Activated B cell treated with CpG ODN at 0.5 μM for 24 hours (primary cell): ENCODE results near the gene FOXA1. TPM values are rescaled to one million over a fixed set of nuclear protein-coding genes. Genes with fewer than 3 reads are reported as not detected.

Source experiments
- ATAC-seq: fragments of 200-7000 bp; cut with Tn5 transposase; one replicate; pipeline ENCODE4 v1.10.0; 2021; ENCODE audit warnings: low read depth, mild to moderate bottlenecking, moderate library complexity
- CTCF ChIA-PET: fragments of 350-600 bp; sonication (Branson Sonifier 250); formaldehyde crosslinking; loops from one replicate; lab custom pipeline; 2021; ENCODE audit warnings: antibody characterized with exemption; lab: Charles Lee
- POLR2A ChIA-PET: fragments of 350-600 bp; sonication (Branson Sonifier 250); formaldehyde crosslinking; loops from one replicate; lab custom pipeline; 2021; ENCODE audit warnings: antibody characterized with exemption; lab: Charles Lee
- DNase-seq: peaks from one replicate; pipeline ENCODE4 v3.0.0; 2022
- H3K27ac Mint-ChIP-seq: one replicate; pipeline ENCODE4 v1.8.0; 2020; ENCODE audit warnings: mixed read lengths
- H3K27me3 Mint-ChIP-seq: one replicate; pipeline ENCODE4 v1.8.0; 2021; ENCODE audit warnings: mixed read lengths
- H3K36me3 Mint-ChIP-seq: one replicate; pipeline ENCODE4 v1.8.0; 2021; ENCODE audit warnings: low read depth, mixed read lengths
- H3K4me1 Mint-ChIP-seq: one replicate; pipeline ENCODE4 v1.8.0; 2021; ENCODE audit warnings: mixed read lengths
- H3K4me3 Mint-ChIP-seq: one replicate; pipeline ENCODE4 v1.8.0; 2020; ENCODE audit warnings: mild to moderate bottlenecking, mixed read lengths
- H3K9me3 Mint-ChIP-seq: one replicate; pipeline ENCODE4 v1.8.0; 2020; ENCODE audit warnings: mixed read lengths
- CTCF ChIP-seq: fragments of 200-600 bp; IDR thresholded peaks from one replicate; pipeline ENCODE4 v1.8.0; 2022; ENCODE audit warnings: antibody characterized with exemption, mild to moderate bottlenecking
- intact Hi-C: fragments of 100-400 bp; cut with micrococcal nuclease; formaldehyde crosslinking; loops from one replicate; pipeline ENCODE4 v1.15.1; 2024
- total RNA-seq: library from RNA; stranded (reverse); gene quantifications from 2 replicates; pipeline ENCODE4 v1.2.3, GENCODE V29; 2022

Gene FOXA1
- total RNA-seq, 1 donor from 2014 or later, result not detected

DNA sequence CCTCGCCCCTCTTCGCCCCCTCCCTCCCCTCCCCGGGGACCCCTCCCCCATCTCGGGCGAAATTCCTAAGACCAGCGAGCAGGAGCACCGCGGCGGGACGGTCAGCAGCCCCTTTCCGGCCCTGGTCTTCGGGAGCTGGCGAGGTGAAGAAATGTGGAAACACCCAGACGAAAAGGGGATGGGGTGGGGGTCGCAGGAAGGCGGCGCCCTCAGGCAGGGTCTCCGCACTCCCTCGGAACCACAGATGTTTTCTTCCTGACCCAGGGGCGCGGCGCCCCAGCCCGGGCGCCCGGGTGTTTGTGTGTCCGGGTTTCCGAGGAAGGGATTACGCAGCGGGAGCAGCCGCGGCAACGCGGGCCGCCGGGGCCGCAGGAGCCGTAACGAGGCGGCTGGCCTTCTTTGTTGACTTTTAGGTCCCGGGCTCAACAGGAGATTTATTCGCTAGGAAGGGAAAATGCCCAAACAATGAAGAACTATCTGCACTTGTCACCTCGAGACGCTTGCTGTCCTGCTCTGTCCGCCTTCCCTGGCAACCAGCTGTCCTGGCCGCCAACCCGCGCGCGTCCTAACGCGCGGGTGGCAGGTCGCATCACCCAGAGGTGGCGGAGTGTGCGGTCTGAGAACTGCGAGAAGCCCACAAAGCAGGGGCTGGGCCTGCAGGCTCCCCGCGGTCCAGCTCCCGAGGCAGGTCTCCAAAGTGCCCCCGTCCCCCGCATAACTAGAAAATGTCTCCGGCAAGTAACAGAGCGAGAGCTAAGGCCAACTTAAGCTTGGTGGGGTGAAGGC, 7.0 kb downstream of the FOXA1 start:
- POLR2A ChIA-PET, result no interaction called here
- no peak overlapping the region for H3K4me3 Mint-ChIP-seq
- no peak overlapping the region for H3K27ac Mint-ChIP-seq
- H3K36me3 Mint-ChIP-seq, result no peaks in the 10 kb centered on the region
- no peak for DNase-seq
- intact Hi-C loops, result no loop called here
- H3K4me1 Mint-ChIP-seq, result no peaks in the 10 kb centered on the region
- peaks cover 59% of the 10 kb centered on the region for H3K27me3 Mint-ChIP-seq
- TF ChIP-seq CTCF, result no peak
- H3K9me3 Mint-ChIP-seq, result no peaks in the 10 kb centered on the region
- CTCF ChIA-PET, result no interaction called here
- no peak for ATAC-seq

DNA sequence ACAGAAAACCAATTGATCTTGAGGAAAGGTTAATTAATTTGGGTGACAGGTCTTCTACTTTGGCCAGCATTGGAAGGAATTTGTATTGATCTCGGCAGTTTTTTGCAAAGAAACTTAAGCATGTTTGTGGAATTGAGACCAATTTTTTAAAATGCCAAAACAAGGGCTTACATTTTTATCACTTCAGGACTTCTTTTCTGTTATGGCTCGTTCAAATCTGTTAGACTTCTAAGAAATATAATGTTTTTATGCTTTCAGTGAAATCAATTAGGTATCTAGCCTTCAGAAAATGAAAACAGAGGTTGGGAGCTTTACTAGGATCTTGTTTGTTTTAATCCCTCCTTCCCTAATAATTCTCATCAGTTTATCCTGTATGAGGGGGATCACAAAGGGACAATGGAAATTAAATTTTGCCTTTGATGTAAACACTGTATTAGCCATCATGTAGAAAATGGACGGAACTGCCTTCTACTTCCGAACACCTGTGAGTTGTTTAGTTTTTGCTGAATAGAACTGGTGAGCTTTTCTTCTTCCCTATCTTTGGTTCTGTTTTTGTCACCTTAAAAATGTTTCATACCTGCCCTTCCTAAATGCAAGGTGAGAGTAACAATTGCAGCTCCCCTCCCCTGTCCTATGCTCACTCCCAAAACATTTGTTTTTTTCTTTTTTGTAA, 7.8 kb downstream of the FOXA1 start:
- H3K4me1 Mint-ChIP-seq, result no peaks in the 10 kb centered on the region
- POLR2A ChIA-PET, result no interaction called here
- H3K27me3 Mint-ChIP-seq, result peaks cover 52% of the 10 kb centered on the region
- no peak overlapping the region for H3K4me3 Mint-ChIP-seq
- intact Hi-C loops, result no loop called here
- CTCF ChIA-PET, result no interaction called here
- no peak for TF ChIP-seq CTCF
- H3K27ac Mint-ChIP-seq, result no peak overlapping the region
- ATAC-seq (no peak), DNase-seq (no peak)
- H3K36me3 Mint-ChIP-seq, result no peaks in the 10 kb centered on the region
- H3K9me3 Mint-ChIP-seq, result no peaks in the 10 kb centered on the region

DNA sequence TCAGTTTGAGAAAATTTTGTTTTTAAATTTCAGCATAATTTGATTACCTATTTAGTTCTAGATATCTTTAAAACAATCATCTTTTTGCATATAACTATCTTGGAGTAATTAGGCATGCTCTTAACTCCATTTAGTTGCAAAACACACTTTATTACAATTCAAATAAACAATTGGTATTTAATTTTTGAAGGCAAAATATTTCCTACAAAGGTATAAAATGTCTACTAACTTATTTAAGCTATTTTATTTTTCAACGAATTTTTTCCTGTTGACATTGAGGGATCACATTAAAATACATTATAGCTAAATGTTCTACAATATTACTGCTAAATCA, 8.3 kb downstream of the FOXA1 start:
- no peak for ATAC-seq
- Mint-ChIP-seq H3K36me3 (no peaks in the 10 kb centered on the region), H3K27me3 (peaks cover 52% of the 10 kb centered on the region), H3K9me3 (no peaks in the 10 kb centered on the region), H3K4me1 (no peaks in the 10 kb centered on the region), H3K27ac (no peak overlapping the region), H3K4me3 (no peak overlapping the region)
- ChIA-PET POLR2A (no interaction called here), CTCF (no interaction called here)
- intact Hi-C loops, result no loop called here
- DNase-seq, result no peak
- no peak for TF ChIP-seq CTCF

DNA sequence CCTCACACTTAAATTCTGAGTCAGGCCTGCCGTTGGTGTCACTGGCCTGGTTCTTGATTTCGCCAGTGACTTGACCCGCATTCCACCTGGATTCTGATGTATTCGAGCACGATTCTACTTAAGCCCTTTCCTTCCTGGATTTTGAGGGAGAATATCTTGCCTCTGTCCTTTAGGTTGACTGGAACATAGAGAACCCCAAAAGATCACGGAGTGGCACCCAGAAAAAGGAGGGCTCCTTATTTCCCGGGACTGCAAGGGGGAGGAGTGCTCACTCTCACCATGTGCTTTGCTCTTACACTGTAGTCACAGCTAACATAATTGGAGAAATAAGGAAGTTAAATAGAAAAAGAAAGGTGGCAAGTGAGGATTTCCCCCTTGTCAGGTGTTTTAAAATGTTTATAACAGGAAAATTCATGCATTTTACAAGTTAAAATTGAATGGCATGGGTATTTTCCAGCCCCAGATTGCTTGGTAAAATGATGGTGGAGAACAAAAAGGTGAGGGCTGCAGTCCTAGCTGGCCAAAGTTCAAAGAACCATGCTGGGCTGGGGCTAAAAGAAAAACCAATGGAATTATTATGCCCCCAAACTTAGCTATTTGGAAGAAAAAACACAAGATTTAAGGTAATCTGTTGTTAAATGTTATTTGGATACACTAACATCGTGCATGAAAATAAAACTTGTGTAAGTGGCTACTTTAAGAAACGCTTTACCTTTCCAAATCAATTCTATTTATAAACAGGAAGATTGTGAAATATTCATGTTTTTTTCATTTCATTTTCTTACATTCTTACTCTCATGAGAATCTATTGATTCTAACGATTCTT, 8.9 kb downstream of the FOXA1 start:
- no peak for TF ChIP-seq CTCF
- H3K9me3 Mint-ChIP-seq, result no peaks in the 10 kb centered on the region
- H3K27me3 Mint-ChIP-seq, result peaks cover 52% of the 10 kb centered on the region
- H3K4me1 Mint-ChIP-seq, result no peaks in the 10 kb centered on the region
- ATAC-seq (no peak), DNase-seq (no peak)
- H3K4me3 Mint-ChIP-seq, result no peak overlapping the region
- ChIA-PET CTCF (no interaction called here), POLR2A (no interaction called here)
- H3K27ac Mint-ChIP-seq, result no peak overlapping the region
- intact Hi-C loops, result no loop called here
- no peaks in the 10 kb centered on the region for H3K36me3 Mint-ChIP-seq

DNA sequence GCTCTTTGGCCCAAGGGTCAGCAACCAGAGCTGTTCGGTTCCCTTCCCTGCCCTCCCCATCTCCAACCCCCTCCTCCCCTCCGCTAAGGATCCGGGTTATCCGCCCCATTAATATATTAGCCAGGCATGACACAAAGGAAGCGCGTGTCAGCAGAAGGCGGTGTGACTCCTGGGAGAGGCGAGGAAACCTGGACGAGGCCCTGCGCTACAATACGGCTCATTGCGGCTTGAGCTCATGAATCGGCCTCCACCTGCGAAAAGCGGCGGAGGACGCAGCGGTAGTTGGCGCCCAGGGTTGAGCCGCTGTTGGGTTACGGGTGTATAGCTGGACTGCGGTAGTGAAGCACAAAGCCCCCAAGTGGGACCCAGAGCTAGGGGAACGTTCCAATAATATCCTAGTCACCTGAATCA, 9.9 kb downstream of the FOXA1 start:
- CTCF ChIA-PET, result no interaction called here
- Mint-ChIP-seq H3K36me3 (no peaks in the 10 kb centered on the region), H3K27me3 (peaks cover 44% of the 10 kb centered on the region), H3K4me3 (no peak overlapping the region), H3K27ac (no peak overlapping the region), H3K4me1 (no peaks in the 10 kb centered on the region), H3K9me3 (no peaks in the 10 kb centered on the region)
- POLR2A ChIA-PET, result interaction anchor here (0.8 kb wide), 1 partner anchor 41 kb away, joined by 11 read pairs; no protein-coding TSS in a partner anchor
- ATAC-seq (no peak), DNase-seq (no peak)
- no peak for TF ChIP-seq CTCF
- intact Hi-C loops, result no loop called here
